ENCODE measurements around the gene MCTP2. TPM values are rescaled to one million over a fixed set of nuclear protein-coding genes. Genes with fewer than 3 reads are reported as not detected.

MCTP2 gene
- total and polyA plus RNA-seq, 2 donors (not counting 1 experiment from before 2014, with no cell fraction given) = 38.3 to 64.8 TPM

GRCh38 chr15:94360251-94360685 lies 128.9 kb downstream of the MCTP2 start:
- H3K27me3 Mint-ChIP-seq = no peaks in the 10 kb centered on the region
- ATAC-seq (ENCODE audit: low read depth) = no peak

More at GRCh38 chr15:94360251-94360685, 128.9 kb downstream of the MCTP2 start:
- ChIA-PET CTCF (no interaction called here), POLR2A (no interaction called here)
- Mint-ChIP-seq H3K27ac (no peak overlapping the region), H3K4me3 (no peak overlapping the region), H3K9me3 (ENCODE audit: insufficient read depth) (no peaks in the 10 kb centered on the region), H3K4me1 (no peaks in the 10 kb centered on the region)
- H3K4me1 ChIP-seq (ENCODE audit: control insufficient read depth in 2 of 2, insufficient read depth in 2 of 2, low read length in 2 of 2) = no peaks in the 10 kb centered on the region
- no peak overlapping the region for H2AFZ ChIP-seq (ENCODE audit: insufficient read depth, low read depth, low read length, poor library complexity, severe bottlenecking)
- H3K4me3 ChIP-seq (ENCODE audit: control extremely low read depth in 1 of 5, extremely low read depth in 1 of 5, insufficient read depth in 1 of 5, low read depth in 2 of 5, low read length in 4 of 5) = no peak overlapping the region
- H4K20me1 ChIP-seq (ENCODE audit: control insufficient read depth, insufficient read depth, low read length, poor library complexity, severe bottlenecking) = no peaks in the 10 kb centered on the region
- no peak overlapping the region for H3K4me2 ChIP-seq (replicated peaks; ENCODE audit: low read depth, low read length, poor library complexity, severe bottlenecking)
- TF ChIP-seq CTCF (IDR thresholded peaks at IDR 0.05) (no peak), EZH2 (IDR thresholded peaks at IDR 0.05; ENCODE audit: borderline replicate concordance, insufficient read depth, low read depth, low read length, poor library complexity, severe bottlenecking) (no peak)
- H3K27me3 ChIP-seq (replicated peaks in 1 of 4; ENCODE audit: control extremely low read depth in 1 of 4, control insufficient read depth in 3 of 4, insufficient read depth in 4 of 4, low read length in 3 of 4) = no peaks in the 10 kb centered on the region
- no peak overlapping the region for H3K9ac ChIP-seq (ENCODE audit: low read length)
- H3K79me2 ChIP-seq (ENCODE audit: control insufficient read depth, insufficient read depth, low read length) = no peaks in the 10 kb centered on the region
- DNase-seq = no peak
- peaks cover 10 to 51% of the 10 kb centered on the region in 2 experiments for H3K36me3 ChIP-seq (replicated peaks in 1 of 2; ENCODE audit: control extremely low read depth in 1 of 2, control insufficient read depth in 1 of 2, extremely low read depth in 1 of 2, insufficient read depth in 2 of 2, low read length in 1 of 2)
- no peak overlapping the region for H3K27ac ChIP-seq (ENCODE audit: low read length in 2 of 2)
- intact Hi-C loops (cut with micrococcal nuclease) = no loop called here
- no peaks in the 10 kb centered on the region for H3K9me3 ChIP-seq (ENCODE audit: control extremely low read depth in 1 of 3, control insufficient read depth in 2 of 3, insufficient read depth in 1 of 3, low read length in 2 of 3)
- 98% methylated on average over 5 of the region's 7 CpGs for WGBS (ENCODE audit: insufficient coverage)
